Mesodermal cell (in vitro differentiated cells): ENCODE data around the gene RNF11.

ENCODE experiments used
- H3K27ac ChIP-seq: 2 replicates; pipeline ENCODE4 v1.7.0; 2013; ENCODE audit warnings: mild to moderate bottlenecking, low read depth, low read length, moderate library complexity; ENCODE audit not compliant: severe bottlenecking
- H3K36me3 ChIP-seq: 2 replicates; pipeline ENCODE4 v1.7.1; 2013; ENCODE audit warnings: mild to moderate bottlenecking, low read length, moderate library complexity; ENCODE audit not compliant: control insufficient read depth, insufficient read depth
- H3K4me1 ChIP-seq: one replicate; pipeline ENCODE4 v1.7.1; 2013; ENCODE audit warnings: mild to moderate bottlenecking, low read length; ENCODE audit not compliant: insufficient read depth, control insufficient read depth, poor library complexity, severe bottlenecking
- H3K4me3 ChIP-seq: 2 replicates; pipeline ENCODE4 v1.7.0; 2013; ENCODE audit warnings: low read length, control low read depth, mild to moderate bottlenecking; ENCODE audit not compliant: insufficient read depth, poor library complexity, severe bottlenecking; ENCODE audit errors: extremely low read depth
- H3K9me3 ChIP-seq: 2 replicates; pipeline ENCODE4 v1.7.1; 2013; ENCODE audit warnings: mild to moderate bottlenecking, low read length, moderate library complexity; ENCODE audit not compliant: control insufficient read depth
- WGBS, 2 experiments: methylation state at CpG; one replicate each; pipeline ENCODE4 v1.1.5; 2013; ENCODE audit warnings: missing lambda C conversion rate in 2 of 2; ENCODE audit not compliant: insufficient coverage in 2 of 2; 5-methylcytosine and 5-hydroxymethylcytosine counted together

RNF11 gene

DNA sequence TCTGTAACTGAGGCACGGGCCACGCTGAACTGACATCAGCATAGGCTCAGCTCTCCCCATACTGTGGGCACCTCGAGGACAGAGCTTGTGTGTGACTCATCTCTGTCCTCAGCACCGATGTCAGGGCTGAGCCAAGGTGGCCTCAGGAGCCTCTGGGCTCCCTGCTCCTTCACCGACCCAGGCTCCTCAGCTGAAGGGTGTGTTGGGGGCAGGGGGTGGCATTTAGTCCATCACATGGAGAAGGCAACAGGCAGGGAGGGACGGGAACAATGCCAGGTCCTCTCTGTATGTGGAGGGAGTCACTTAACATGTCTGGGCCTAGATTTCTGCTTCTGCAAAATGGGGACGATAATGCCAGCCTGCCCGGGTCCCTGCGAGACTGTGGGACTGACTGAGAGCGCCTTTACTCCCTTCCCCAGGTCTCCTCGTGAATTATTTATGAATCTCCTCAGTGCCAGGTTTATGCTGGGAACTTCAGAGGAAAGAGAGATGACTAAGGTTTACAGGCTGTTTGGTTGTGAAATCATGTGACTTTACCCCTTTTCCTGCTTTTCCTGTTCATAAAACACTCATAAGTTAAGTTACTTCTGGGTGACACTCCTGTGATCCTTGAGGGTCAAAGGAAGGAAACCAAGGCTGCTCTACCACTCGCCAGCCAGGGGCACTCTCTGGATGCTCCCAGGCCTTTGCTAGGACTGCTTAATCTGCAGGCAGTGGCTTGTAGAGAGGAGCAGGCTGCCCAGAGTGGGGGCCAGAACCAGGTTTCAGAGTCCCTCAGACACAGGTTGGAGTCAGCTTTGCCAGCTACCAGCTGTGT lies 78.1 kb downstream of the RNF11 start:
- Histone ChIP-seq H3K4me3 (no peak overlapping the region), H3K4me1 (peaks cover 14% of the 10 kb centered on the region), H3K27ac (no peak overlapping the region), H3K36me3 (no peaks in the 10 kb centered on the region), H3K9me3 (no peaks in the 10 kb centered on the region)
- 86 to 94% methylated on average over 7 to 12 of the region's 12 CpGs for WGBS, 2 experiments

DNA sequence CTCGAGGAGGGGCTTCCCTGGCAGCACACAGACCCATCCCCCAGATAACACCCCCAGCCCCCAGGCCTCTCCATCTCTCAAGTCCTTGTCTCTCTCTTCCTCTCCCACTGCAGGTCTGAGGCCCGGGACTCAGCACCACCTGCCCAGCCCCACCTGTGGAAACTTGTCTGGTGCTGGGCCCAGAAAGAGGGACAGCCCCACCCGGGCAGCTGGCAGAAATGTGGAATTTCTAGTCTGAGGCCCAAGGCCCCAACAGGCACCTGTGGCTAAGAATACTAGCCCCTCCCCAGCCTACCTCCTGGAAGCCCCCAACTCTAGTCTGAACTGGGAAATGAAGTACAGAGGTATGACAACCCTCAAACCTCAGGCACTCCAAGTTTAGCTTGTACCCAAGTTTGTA lies 78.9 kb downstream of the RNF11 start:
- no peak overlapping the region for H3K27ac ChIP-seq
- 83 to 100% methylated on average over 1 of the region's 3 CpGs for WGBS, 2 experiments
- peaks cover 14% of the 10 kb centered on the region for H3K4me1 ChIP-seq
- H3K36me3 ChIP-seq, result no peaks in the 10 kb centered on the region
- no peak overlapping the region for H3K4me3 ChIP-seq
- no peaks in the 10 kb centered on the region for H3K9me3 ChIP-seq

DNA sequence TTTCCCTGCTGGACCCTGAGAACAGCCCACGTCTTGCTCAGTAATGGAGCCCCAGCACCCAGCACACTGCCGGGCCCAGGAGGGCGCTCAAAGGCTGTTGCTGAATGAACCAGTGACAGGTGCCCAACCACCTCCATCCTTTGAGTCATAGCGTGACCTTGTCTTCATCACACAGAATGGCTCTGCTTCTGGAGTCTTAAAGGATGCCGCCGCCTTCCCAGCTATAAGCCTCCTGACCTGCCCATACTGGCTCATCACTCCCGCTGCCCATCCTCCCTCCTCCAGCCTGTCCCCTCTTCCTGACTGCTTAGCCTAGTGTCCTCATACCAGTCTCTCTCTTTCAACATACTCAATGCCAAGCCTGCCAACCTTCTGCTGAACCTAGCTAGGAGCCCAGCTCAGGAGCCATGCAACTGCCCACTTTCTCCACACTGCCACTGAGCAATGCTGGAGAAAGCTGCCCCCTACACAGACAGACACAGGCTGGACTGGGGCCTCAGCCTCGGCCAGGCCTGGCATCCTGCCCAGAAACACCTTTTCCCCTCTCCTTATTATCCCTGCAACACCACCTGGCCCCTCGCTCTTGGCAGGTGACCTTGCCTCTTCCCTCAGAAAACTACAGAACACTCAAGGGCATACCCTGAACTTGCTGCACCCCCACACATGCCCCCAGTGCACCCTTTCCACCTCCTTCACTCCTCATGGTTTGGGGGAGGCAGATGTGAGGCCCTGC lies 80.2 kb downstream of the RNF11 start:
- Histone ChIP-seq H3K4me1 (peaks cover 14% of the 10 kb centered on the region), H3K4me3 (no peak overlapping the region), H3K9me3 (no peaks in the 10 kb centered on the region), H3K36me3 (no peaks in the 10 kb centered on the region), H3K27ac (no peak overlapping the region)
- WGBS, 2 experiments, result 93 to 95% methylated on average over 8 to 9 of the region's 9 CpGs

DNA sequence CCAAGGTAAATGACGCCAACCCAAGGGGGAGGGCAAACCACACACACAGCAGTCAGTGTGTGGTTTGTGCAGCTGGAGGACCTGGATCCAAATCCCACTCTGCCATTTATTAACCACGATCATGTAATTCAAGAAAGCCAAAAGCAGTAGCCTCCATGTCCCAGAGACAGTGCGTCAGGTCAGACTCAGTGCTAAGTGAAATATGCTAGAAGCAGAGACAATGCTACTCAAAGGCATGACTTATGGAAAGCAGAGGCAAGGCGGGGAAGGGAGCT lies 80.7 kb downstream of the RNF11 start:
- Histone ChIP-seq H3K9me3 (no peaks in the 10 kb centered on the region), H3K4me3 (no peak overlapping the region), H3K27ac (no peak overlapping the region), H3K36me3 (no peaks in the 10 kb centered on the region), H3K4me1 (peaks cover 14% of the 10 kb centered on the region)
- WGBS, 2 experiments, result 88 to 92% methylated on average over 2 of the region's 4 CpGs

DNA sequence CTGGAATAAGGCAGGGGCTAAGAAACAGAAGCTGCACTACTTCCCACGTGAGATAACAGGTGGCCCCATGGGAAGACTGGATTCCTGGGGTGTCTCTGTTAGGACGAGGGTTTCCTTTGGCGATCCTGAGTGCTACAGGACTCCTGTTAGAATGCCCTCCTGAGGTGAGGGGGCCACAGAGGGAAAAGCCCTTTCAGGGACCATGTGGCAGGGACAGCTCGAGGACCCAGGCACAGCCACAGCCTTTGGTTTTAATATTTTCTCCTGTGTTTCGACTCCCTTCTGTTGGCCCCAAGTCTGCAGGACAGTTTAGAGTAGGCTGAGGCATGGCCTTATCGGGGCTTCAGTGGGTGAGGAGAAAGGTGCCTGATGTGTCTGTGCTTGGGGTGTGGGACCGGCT lies 81.7 kb downstream of the RNF11 start:
- H3K4me1 ChIP-seq, result peaks cover 14% of the 10 kb centered on the region
- no peaks in the 10 kb centered on the region for H3K36me3 ChIP-seq
- H3K4me3 ChIP-seq, result no peak overlapping the region
- no peaks in the 10 kb centered on the region for H3K9me3 ChIP-seq
- WGBS, 2 experiments, result 87 to 89% methylated on average over 5 to 7 of the region's 7 CpGs
- no peak overlapping the region for H3K27ac ChIP-seq

DNA sequence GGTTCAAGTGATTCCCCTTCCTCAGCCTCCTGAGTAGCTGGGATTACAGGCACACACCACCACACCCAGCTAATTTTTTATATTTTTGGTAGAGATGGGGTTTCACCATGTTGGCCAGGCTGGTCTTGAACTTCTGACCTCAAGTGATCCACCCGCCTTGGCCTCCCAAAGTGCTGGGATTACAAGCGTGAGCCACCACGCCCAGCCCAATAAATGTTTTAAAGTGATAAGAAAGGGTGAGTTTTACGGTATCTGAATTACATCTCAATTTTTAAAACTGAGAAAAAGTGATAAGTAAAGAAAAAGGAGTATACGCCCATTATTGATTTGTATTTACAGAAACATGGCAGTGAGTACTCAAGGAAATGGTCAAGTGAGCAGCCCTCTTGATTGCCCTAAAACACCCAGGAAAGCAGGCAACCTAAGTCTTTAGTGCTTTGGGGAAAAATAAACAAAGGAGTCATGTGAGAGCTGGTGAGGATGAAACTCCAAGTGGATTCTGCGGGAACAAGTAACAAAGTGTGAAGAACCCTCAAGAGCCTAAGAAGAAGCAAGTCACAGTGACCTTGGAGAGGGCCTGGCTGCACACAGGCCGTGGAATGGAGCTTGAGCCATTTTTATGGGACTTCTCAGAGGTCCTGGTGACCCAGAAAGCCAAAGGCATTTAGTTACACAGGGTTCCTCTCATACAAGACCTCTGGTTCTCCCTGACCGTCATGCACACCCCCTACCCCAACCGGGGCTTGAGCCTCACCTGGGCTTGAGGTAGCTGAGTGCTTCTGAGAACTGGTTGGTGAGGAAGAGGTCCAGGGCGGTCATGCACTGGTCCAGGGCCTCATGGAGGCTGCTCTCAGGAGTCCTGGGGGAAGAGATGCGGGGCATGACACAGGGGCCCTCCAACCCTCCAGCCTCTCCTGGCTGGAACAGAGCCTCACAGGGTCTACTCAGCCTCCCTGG lies 85.2 kb downstream of the RNF11 start:
- H3K4me3 ChIP-seq, result no peak overlapping the region
- H3K27ac ChIP-seq, result no peak overlapping the region
- no peaks in the 10 kb centered on the region for H3K9me3 ChIP-seq
- peaks cover 4% of the 10 kb centered on the region for H3K4me1 ChIP-seq
- 95 to 98% methylated on average over 5 to 7 of the region's 11 CpGs for WGBS, 2 experiments
- H3K36me3 ChIP-seq, result no peaks in the 10 kb centered on the region

DNA sequence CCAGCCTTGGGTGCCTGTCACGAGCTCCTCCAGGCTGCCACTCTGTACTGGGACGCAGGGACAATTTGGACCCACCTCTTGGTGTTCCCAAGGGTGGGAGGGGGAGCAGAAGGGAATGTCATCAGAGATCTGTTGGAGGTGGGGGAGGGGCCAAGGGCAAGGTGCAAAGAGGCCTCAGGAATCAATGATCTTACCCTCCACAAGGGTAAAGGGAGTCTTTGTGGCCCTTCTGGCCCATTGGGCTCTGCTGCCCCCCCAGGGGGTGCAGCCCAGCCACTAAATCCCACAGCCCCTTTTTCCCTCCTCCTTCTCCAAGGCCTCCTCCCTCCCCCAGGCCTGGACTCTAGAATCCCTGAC lies 85.8 kb downstream of the RNF11 start:
- H3K9me3 ChIP-seq, result no peaks in the 10 kb centered on the region
- H3K27ac ChIP-seq, result no peak overlapping the region
- WGBS, 2 experiments, result 83 to 92% methylated on average over 2 of the region's 2 CpGs
- peaks cover 4% of the 10 kb centered on the region for H3K4me1 ChIP-seq
- H3K4me3 ChIP-seq, result no peak overlapping the region
- no peaks in the 10 kb centered on the region for H3K36me3 ChIP-seq

DNA sequence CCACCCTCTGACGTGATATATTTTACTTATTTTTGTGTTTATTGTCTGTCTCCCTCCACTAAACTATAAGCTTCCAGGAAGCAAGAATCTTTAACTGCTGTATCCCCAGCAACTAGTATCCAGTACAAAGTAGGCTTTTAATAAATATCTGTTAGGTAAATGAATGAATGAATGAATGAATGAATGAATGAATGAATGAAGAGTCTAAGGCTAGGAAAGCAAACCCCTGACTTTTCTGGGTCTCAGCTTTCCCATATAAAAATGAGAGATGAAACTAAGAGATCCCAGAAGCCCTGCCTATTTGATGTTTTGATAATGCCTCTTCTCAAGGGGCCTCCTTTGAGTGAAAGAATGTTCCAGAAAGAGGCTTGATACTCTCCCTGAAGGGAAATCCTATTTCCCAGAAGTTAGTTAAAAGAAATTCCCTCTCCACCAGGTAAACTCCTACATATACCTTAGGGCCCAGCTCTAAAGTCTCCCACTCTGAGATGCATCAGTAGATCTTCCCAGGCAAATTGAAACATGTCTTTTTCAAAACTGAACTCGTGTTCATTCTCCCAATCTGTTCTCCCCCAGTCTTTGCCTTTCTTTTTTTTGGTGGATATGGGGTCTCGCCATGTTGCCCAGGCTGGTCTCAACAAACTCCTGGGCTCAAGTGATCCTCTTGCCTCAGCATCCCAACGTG lies 86.5 kb downstream of the RNF11 start:
- H3K27ac ChIP-seq, result no peak overlapping the region
- no peaks in the 10 kb centered on the region for H3K9me3 ChIP-seq
- H3K4me3 ChIP-seq, result no peak overlapping the region
- no peaks in the 10 kb centered on the region for H3K36me3 ChIP-seq
- peaks cover 4% of the 10 kb centered on the region for H3K4me1 ChIP-seq
- 94% methylated on average over 2 to 3 of the region's 4 CpGs for WGBS, 2 experiments
